Activated naive CD8-positive, alpha-beta T cell (primary cell): Measurements from ENCODE around the gene PRR7.

ENCODE experiments used
- H3K27ac Mint-ChIP-seq: one replicate; pipeline ENCODE4 v1.8.0; 2021; ENCODE audit warnings: mixed read lengths
- H3K27me3 Mint-ChIP-seq: one replicate; pipeline ENCODE4 v1.8.0; 2021; ENCODE audit warnings: mixed read lengths
- H3K36me3 Mint-ChIP-seq: one replicate; pipeline ENCODE4 v1.8.0; 2021; ENCODE audit warnings: mixed read lengths
- H3K4me1 Mint-ChIP-seq: one replicate; pipeline ENCODE4 v1.8.0; 2021; ENCODE audit warnings: low read depth, mixed read lengths
- H3K4me3 Mint-ChIP-seq: one replicate; pipeline ENCODE4 v1.8.0; 2021; ENCODE audit warnings: mild to moderate bottlenecking, mixed read lengths
- H3K9me3 Mint-ChIP-seq: one replicate; pipeline ENCODE4 v1.8.0; 2021; ENCODE audit warnings: low read depth, mixed read lengths

PRR7 gene

GRCh38 chr5:177446200-177447065, at the start of gene PRR7:
Gene PRR7, plus strand, starts transcription at chr5:177446814. Its CDS starts 8,254 bp downstream, at chr5:177455068.
- H3K36me3 Mint-ChIP-seq, result no peaks in the 10 kb centered on the region
- peak within 1 kb of the TSS; percentile 93 for H3K27ac Mint-ChIP-seq
- H3K4me3 Mint-ChIP-seq, result peak within 1 kb of the TSS; percentile 87
- no peaks in the 10 kb centered on the region for H3K9me3 Mint-ChIP-seq
- H3K4me1 Mint-ChIP-seq, result peaks cover 41% of the 10 kb centered on the region
- no peaks in the 10 kb centered on the region for H3K27me3 Mint-ChIP-seq

GRCh38 chr5:177397875-177398390, 48.7 kb upstream of the PRR7 start:
- Mint-ChIP-seq H3K4me1 (peaks cover 8% of the 10 kb centered on the region), H3K9me3 (no peaks in the 10 kb centered on the region), H3K4me3 (no peak overlapping the region), H3K27ac (no peak overlapping the region), H3K36me3 (no peaks in the 10 kb centered on the region), H3K27me3 (no peaks in the 10 kb centered on the region)

GRCh38 chr5:177399997-177400868, 46.4 kb upstream of the PRR7 start, which contains the start of gene PFN3:
Gene PFN3, minus strand, starts transcription at chr5:177400661. Its CDS starts 85 bp downstream, at chr5:177400576.
- Mint-ChIP-seq H3K36me3 (no peaks in the 10 kb centered on the region), H3K27ac (no peak within 1 kb of the TSS), H3K4me1 (peaks cover 17% of the 10 kb centered on the region), H3K9me3 (no peaks in the 10 kb centered on the region), H3K4me3 (no peak within 1 kb of the TSS), H3K27me3 (no peaks in the 10 kb centered on the region)

DNA sequence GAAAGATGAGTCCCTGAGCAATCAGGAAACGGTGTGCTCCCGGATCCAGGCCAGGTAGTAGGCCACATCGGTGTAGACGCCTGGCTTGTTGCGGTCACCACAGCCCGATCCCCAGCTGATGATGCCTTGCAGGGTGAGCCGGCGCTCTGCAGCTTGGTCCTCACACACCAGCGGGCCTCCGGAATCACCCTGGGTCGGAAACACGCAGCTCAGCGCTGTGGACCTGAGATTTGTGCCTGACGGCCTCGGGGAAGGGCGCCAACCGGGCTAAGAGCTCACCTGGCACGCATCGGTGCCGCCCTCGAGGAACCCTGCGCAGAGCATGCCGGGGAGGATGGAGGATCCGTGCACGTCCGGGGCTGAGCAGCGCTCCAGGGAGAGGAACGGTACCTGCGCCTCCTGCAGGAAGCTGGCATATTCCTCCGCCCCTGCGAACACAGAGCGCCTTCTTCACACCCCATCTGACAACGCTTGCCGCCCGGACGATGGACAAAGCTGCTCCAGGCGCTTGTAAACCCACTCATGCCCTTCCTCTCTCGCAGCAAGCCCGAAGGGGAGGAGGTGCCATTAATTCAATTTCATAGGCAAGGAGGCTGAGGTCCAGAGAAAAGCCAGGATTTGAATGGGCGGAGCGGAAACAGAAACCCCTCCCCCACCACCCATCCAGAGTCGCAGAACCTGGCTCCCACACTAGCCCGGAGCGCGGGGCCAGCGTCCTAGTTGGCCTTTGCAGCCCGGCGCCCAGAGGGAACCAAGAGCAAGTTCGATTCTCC, 44.2 kb upstream of the PRR7 start:
- H3K4me1 Mint-ChIP-seq, result peaks cover 21% of the 10 kb centered on the region
- no peaks in the 10 kb centered on the region for H3K27me3 Mint-ChIP-seq
- no peaks in the 10 kb centered on the region for H3K9me3 Mint-ChIP-seq
- H3K36me3 Mint-ChIP-seq, result no peaks in the 10 kb centered on the region
- no peak overlapping the region for H3K27ac Mint-ChIP-seq
- peak overlapping the region; percentile 82 for H3K4me3 Mint-ChIP-seq

DNA sequence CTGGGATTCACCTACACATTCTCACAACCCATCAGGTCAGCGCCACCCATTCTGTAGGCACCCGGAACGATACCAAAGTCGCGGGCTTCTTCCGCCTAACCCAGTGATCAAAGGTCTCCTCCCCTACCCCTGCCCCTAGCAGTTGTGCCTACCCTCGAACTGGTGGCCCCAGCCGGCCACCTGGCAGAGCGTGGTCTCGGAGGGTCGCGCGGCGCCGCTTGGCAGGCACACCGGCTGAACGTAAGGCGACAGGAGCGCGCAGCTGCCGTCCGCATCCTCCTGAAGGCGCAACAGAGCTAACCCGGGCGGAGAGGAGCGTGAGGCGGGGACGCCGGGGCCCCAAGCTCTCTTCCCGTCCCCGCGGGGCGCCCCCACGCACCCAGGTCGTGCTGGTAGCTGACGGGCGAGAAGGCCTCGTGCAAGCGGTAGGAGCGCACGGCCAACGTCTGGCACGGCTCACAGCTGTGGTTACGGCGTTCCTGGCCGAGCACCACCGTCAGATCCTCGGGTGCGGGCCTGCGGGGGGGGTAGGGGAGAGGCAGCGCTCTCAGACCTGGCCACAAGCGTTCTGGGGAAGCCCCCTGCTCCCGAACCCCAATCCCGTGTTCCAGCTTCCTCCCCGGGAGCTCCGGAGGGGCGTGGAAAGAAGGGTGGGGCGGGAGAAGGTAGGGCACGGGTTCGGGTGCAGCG, 43.4 kb upstream of the PRR7 start:
- H3K4me3 Mint-ChIP-seq, result peak overlapping the region; percentile 82
- peaks cover 21% of the 10 kb centered on the region for H3K4me1 Mint-ChIP-seq
- no peaks in the 10 kb centered on the region for H3K36me3 Mint-ChIP-seq
- no peak overlapping the region for H3K27ac Mint-ChIP-seq
- H3K27me3 Mint-ChIP-seq, result no peaks in the 10 kb centered on the region
- no peaks in the 10 kb centered on the region for H3K9me3 Mint-ChIP-seq

DNA sequence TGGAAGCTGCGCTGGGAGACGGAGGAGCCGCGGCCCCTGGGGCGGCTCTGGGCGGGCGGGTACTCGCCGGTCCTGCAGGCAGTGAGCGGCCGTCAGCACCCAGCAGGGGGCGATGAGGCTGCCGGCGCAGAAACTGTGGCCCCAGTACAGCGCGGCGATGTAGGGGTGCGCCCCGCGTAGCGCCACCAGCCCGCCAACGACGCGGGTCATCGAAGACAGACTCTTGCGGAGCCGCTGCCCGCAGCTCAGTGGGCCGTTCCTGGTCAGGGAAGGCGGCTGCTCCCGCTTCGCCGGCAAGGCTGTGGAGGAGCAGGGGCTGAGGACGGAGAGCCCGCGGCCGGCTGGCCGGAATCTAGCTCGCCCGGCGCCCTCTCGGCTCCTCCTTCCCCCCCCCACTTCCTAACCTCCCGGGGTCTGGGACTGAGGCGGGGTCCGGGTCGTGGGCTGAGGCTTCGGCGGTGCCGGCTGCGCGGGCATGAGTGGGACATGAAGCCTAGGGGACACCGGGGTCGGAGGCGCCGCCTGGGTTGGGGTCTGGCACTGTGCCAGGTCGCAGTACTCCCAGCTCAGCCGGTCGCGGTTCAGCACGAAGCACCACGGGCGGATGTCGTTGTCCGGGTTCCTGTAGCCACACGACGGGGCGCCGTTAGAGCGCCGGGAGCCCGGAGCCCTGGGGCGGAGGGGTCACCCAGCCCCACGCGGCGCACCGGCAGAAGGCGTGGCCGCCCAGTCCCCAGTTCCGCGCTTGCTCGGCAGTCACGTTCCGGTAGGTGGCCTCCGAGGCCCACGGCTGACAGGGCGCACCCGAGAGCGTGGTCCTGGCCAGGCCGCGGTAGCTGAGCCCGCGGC, 42.6 kb upstream of the PRR7 start:
- Mint-ChIP-seq H3K36me3 (no peaks in the 10 kb centered on the region), H3K9me3 (no peaks in the 10 kb centered on the region), H3K27ac (no peak overlapping the region), H3K4me1 (peaks cover 21% of the 10 kb centered on the region), H3K27me3 (no peaks in the 10 kb centered on the region), H3K4me3 (peak overlapping the region; percentile 82)

DNA sequence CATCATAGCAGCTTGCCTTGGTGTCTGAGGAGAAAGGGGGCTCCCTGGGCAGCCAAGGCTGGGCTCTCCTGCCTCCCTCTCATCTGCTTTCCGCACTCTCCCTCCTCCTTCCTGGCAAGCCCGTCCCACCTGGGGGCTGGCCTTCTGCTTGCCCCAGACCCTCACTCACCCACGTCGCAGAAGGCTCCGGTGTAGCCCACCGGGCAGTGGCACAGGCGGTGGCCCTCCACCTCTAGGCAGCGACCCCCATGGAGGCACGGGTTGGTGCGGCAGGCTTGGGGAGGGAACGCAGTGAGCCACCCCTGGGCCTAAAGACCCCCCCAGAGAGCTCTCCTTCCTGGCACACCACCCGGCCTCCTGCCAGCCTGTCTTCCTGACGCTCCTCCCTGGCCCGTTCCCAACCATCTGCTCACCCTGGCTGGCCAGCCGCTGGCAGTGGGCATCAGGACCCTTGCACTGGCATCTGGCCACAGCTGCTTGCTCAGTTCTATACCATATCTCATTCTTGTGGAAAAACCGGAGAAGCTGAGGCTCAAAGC, 41.9 kb upstream of the PRR7 start:
- Mint-ChIP-seq H3K27me3 (no peaks in the 10 kb centered on the region), H3K4me3 (peak overlapping the region; percentile 23), H3K9me3 (no peaks in the 10 kb centered on the region), H3K36me3 (no peaks in the 10 kb centered on the region), H3K27ac (no peak overlapping the region), H3K4me1 (peaks cover 21% of the 10 kb centered on the region)

GRCh38 chr5:177405312-177405711, 41.3 kb upstream of the PRR7 start:
- H3K27me3 Mint-ChIP-seq, result no peaks in the 10 kb centered on the region
- H3K4me1 Mint-ChIP-seq, result peaks cover 21% of the 10 kb centered on the region
- H3K27ac Mint-ChIP-seq, result no peak overlapping the region
- peak overlapping the region; percentile 30 for H3K4me3 Mint-ChIP-seq
- no peaks in the 10 kb centered on the region for H3K36me3 Mint-ChIP-seq
- no peaks in the 10 kb centered on the region for H3K9me3 Mint-ChIP-seq

DNA sequence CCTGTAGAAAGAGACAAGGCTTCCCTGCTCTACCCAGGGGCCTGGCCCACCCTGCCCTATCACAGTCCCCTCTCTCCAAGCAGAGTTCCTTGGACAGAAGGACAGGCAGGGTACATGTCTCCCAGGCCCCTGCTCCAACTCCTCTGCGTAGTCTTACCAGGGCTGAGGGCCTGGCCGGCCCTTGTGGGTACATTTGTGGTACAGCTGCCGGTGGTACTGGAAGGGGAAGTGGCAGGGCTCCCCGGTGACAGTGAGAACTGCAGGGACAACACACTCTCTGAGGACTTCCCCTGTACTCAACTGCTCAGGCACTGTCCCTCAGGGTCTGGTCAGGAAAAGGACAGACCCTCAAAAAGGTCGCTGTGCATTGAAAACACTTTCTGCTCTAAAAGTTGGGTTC, 40.8 kb upstream of the PRR7 start:
- Mint-ChIP-seq H3K4me1 (peaks cover 25% of the 10 kb centered on the region), H3K36me3 (no peaks in the 10 kb centered on the region), H3K27me3 (no peaks in the 10 kb centered on the region), H3K27ac (no peak overlapping the region), H3K4me3 (no peak overlapping the region), H3K9me3 (no peaks in the 10 kb centered on the region)

GRCh38 chr5:177409043-177409801, 37.4 kb upstream of the PRR7 start, which contains the start of gene F12:
Gene F12, minus strand, starts transcription at chr5:177409564. Its CDS starts 37 bp downstream, at chr5:177409527.
- H3K4me1 Mint-ChIP-seq, result peaks cover 25% of the 10 kb centered on the region
- H3K9me3 Mint-ChIP-seq, result no peaks in the 10 kb centered on the region
- no peak within 1 kb of the TSS for H3K4me3 Mint-ChIP-seq
- H3K27ac Mint-ChIP-seq, result no peak within 1 kb of the TSS
- no peaks in the 10 kb centered on the region for H3K36me3 Mint-ChIP-seq
- H3K27me3 Mint-ChIP-seq, result no peaks in the 10 kb centered on the region

DNA sequence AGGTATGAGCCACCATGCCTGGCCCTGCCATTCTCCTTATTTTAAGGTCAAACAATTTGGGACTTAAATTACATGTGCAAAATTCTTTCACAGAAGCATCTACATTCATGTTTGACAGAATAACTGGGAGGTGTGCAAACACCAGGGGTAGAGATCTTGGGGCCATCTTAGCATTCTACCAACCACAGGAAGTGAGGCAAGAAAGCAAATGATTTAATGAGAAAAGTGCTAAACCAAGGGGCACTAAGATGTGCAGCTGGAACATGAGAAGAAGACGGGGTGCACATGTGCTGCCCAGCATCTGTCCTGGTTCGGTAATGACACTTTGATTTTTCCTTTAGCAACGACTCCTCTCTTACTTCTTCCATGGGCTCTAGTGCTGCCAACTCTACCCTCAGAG, 36.0 kb upstream of the PRR7 start:
- Mint-ChIP-seq H3K4me1 (peaks cover 23% of the 10 kb centered on the region), H3K36me3 (no peaks in the 10 kb centered on the region), H3K4me3 (no peak overlapping the region), H3K27ac (no peak overlapping the region), H3K27me3 (no peaks in the 10 kb centered on the region), H3K9me3 (no peaks in the 10 kb centered on the region)

GRCh38 chr5:177412603-177413233, 33.9 kb upstream of the PRR7 start:
- Mint-ChIP-seq H3K9me3 (no peaks in the 10 kb centered on the region), H3K36me3 (no peaks in the 10 kb centered on the region), H3K27ac (no peak overlapping the region), H3K27me3 (no peaks in the 10 kb centered on the region), H3K4me1 (peaks cover 25% of the 10 kb centered on the region), H3K4me3 (no peak overlapping the region)
